Panc1 (cell line): ENCODE measurements around the gene NGEF. TPM values are rescaled to one million over a fixed set of nuclear protein-coding genes. Genes with fewer than 3 reads are reported as not detected.

ENCODE experiments used
- ATAC-seq: fragments of 200-7000 bp; cut with Tn5 transposase; 2 replicates; pipeline ENCODE4 v1.9.1; 2020; ENCODE audit warnings: mild to moderate bottlenecking, moderate library complexity
- BruUV-seq: library from RNA; stranded (reverse); fragments of 400-500 nt; replicated peaks from 2 replicates; lab custom pipeline; 2021; lab: Mats Ljungman, UMichigan
- CTCF ChIA-PET: fragments of 300-600 bp; sonication (Branson Sonifier 250); formaldehyde crosslinking; loops from one replicate; lab custom pipeline; 2022; ENCODE audit warnings: antibody characterized with exemption; lab: Charles Lee
- POLR2A ChIA-PET: fragments of 300-600 bp; sonication (Branson Sonifier 250); formaldehyde crosslinking; loops from one replicate; lab custom pipeline; 2022; ENCODE audit warnings: antibody characterized with exemption; lab: Charles Lee
- DNase-seq: peaks from one replicate; pipeline ENCODE4 v3.0.0-alpha.2; 2010; ENCODE audit warnings: low read depth, low spot score
- H3K27ac ChIP-seq: 2 replicates; pipeline ENCODE4 v1.5.1; 2011; ENCODE audit warnings: mild to moderate bottlenecking, low read length, inconsistent platforms
- H3K27me3 ChIP-seq: fragments of 200-500 bp; sonication (Bioruptor generic); 2 replicates; pipeline ENCODE4 v1.6.0; 2014; ENCODE audit warnings: low read length, inconsistent platforms; ENCODE audit not compliant: control insufficient read depth, insufficient read depth
- H3K36me3 ChIP-seq: fragments of 200-500 bp; sonication (Bioruptor generic); 2 replicates; pipeline ENCODE4 v1.5.1; 2014; ENCODE audit warnings: inconsistent platforms, mild to moderate bottlenecking, low read length, moderate library complexity; ENCODE audit not compliant: control insufficient read depth, insufficient read depth
- H3K4me1 ChIP-seq: 2 replicates; pipeline ENCODE4 v1.5.1; 2011; ENCODE audit warnings: inconsistent platforms, mild to moderate bottlenecking, low read length, moderate library complexity; ENCODE audit not compliant: control insufficient read depth, insufficient read depth
- H3K4me3 ChIP-seq, 2 experiments: 2 replicates each; pipeline ENCODE4 v1.5.1; 2011 to 2012; ENCODE audit warnings: low read depth in 2 of 2, low read length in 2 of 2, mild to moderate bottlenecking in 2 of 2, inconsistent platforms in 1 of 2, moderate library complexity in 1 of 2
- H3K9me3 ChIP-seq: fragments of 200-500 bp; sonication (Bioruptor generic); 2 replicates; pipeline ENCODE4 v1.5.1; 2014; ENCODE audit warnings: low read depth, mild to moderate bottlenecking, inconsistent platforms, low read length, moderate library complexity; ENCODE audit not compliant: control insufficient read depth, insufficient read depth
- CTCF ChIP-seq: fragments of 450-650 bp; IDR thresholded peaks from 2 replicates; pipeline ENCODE4 v1.5.1; 2017; ENCODE audit warnings: mild to moderate bottlenecking
- POLR2AphosphoS5 ChIP-seq: IDR thresholded peaks from 2 replicates; pipeline ENCODE4 v1.6.1; 2012; ENCODE audit warnings: mild to moderate bottlenecking, low read depth, low read length, moderate library complexity
- REST ChIP-seq, 2 experiments: IDR thresholded peaks; 2 replicates each; pipeline ENCODE4 v1.6.1; 2011 to 2012; ENCODE audit warnings: low read depth in 2 of 2, control low read depth in 1 of 2, low read length in 1 of 2, mild to moderate bottlenecking in 1 of 2, moderate library complexity in 1 of 2; ENCODE audit not compliant: insufficient read depth in 1 of 2
- SIN3A ChIP-seq: IDR thresholded peaks from 2 replicates; pipeline ENCODE4 v1.6.1; 2012; ENCODE audit warnings: low read depth, mild to moderate bottlenecking, low read length, moderate library complexity, borderline replicate concordance; ENCODE audit not compliant: insufficient read depth
- TCF7L2 ChIP-seq: IDR thresholded peaks from 2 replicates; pipeline ENCODE4 v1.6.1; 2011; ENCODE audit warnings: mild to moderate bottlenecking, low read depth, low read length, inconsistent platforms
- in situ Hi-C: cut with HindIII; loops from 2 replicates; pipeline ENCODE4 v1.10.0; 2016; ENCODE audit warnings: low sequenced_read_pairs, low pct_unique_long_range_greater_than_20kb
- intact Hi-C: fragments of 100-400 bp; cut with micrococcal nuclease; formaldehyde crosslinking; loops from one replicate; pipeline ENCODE4 v1.10.0; 2022; ENCODE audit not compliant: unreplicated experiment
- total RNA-seq: library from RNA; stranded (reverse); gene quantifications from one replicate; pipeline ENCODE4 v1.2.1, GENCODE V29; 2021; ENCODE audit not compliant: unreplicated experiment

NGEF gene
- total RNA-seq, 1 experiment from 2014 or later: 17.8 TPM

GRCh38 chr2:233029321-233029720 lies 16.3 kb upstream of the NGEF start:
- Histone ChIP-seq H3K27ac (peak overlapping the region; percentile 65; the same call in 1 of the 2 replicates), H3K27me3 (no peaks in the 10 kb centered on the region), H3K36me3 (no peaks in the 10 kb centered on the region), H3K9me3 (no peaks in the 10 kb centered on the region), H3K4me1 (peaks cover 8% of the 10 kb centered on the region), H3K4me3 (no peak overlapping the region; a peak in 1 of 4 replicates)
- BruUV-seq: no TSS peak
- DNase-seq: peak; percentile 69
- ATAC-seq: peak; percentile 76
- in situ Hi-C loops (no loop called here), intact Hi-C loops (loop anchor here (5.0 kb wide), 1 partner anchor 42 kb away; no protein-coding TSS in a partner anchor)
- ChIA-PET POLR2A (interaction anchor here (0.7 kb wide), 1 partner anchor 42 kb away, joined by 8 read pairs; no protein-coding TSS in a partner anchor), CTCF (interaction anchor here (0.6 to 1.5 kb wide), 5 partner anchors 48 to 222 kb away, joined by 4 to 9 read pairs (median 4); partner anchors contain the start of gene ATG16L1)
- TF ChIP-seq POLR2AphosphoS5 (no peak), TCF7L2 (no peak), REST (IDR thresholded peaks at IDR 0.05; ENCODE audit: insufficient read depth in 1 of 2, low read depth in 2 of 2, low read length in 1 of 2) (no peak), CTCF (no peak), SIN3A (no peak)

GRCh38 chr2:233026198-233026813 lies 13.2 kb upstream of the NGEF start:
- POLR2A ChIA-PET: no interaction called here
- intact Hi-C loops: loop anchor here (5.0 kb wide), 1 partner anchor 39 kb away; no protein-coding TSS in a partner anchor
- DNase-seq (no peak), ATAC-seq (no peak)
- no TSS peak for BruUV-seq
- Histone ChIP-seq H3K9me3 (no peaks in the 10 kb centered on the region), H3K36me3 (no peaks in the 10 kb centered on the region), H3K4me3 (no peak overlapping the region), H3K27me3 (no peaks in the 10 kb centered on the region), H3K4me1 (peaks cover 8% of the 10 kb centered on the region), H3K27ac (peak overlapping the region; percentile 41; the same call in 1 of the 2 replicates)
- in situ Hi-C loops: no loop called here
- TF ChIP-seq POLR2AphosphoS5 (no peak), CTCF (no peak), TCF7L2 (no peak), REST (IDR thresholded peaks at IDR 0.05; ENCODE audit: insufficient read depth in 1 of 2, low read depth in 2 of 2, low read length in 1 of 2) (no peak), SIN3A (no peak)
- CTCF ChIA-PET: interaction anchor here (0.6 kb wide), 1 partner anchor 16 kb away, joined by 3 read pairs; no protein-coding TSS in a partner anchor
